SK-N-SH (cell line): Measurements from ENCODE around the gene LGI4.

Source experiments
- EP300 ChIP-seq, 2 experiments: IDR thresholded peaks; 2 replicates each; pipeline versions ENCODE4 v1.4.0 to v1.6.1; 2012; ENCODE audit warnings: borderline replicate concordance in 1 of 2, low read depth in 1 of 2, low read length in 1 of 2
- MXI1 ChIP-seq: IDR thresholded peaks from 2 replicates; pipeline ENCODE4 v1.6.1; 2012; ENCODE audit warnings: mild to moderate bottlenecking, low read depth, low read length, improper control_type of control experiment
- POLR2AphosphoS5 ChIP-seq: IDR thresholded peaks from 2 replicates; pipeline ENCODE4 v1.6.1; 2012; ENCODE audit warnings: low read depth, low read length
- RCOR1 ChIP-seq: fragments of 150-350 bp; IDR thresholded peaks from 2 replicates; pipeline ENCODE4 v1.6.1; 2017; ENCODE audit warnings: antibody characterized with exemption, low read length
- SIN3A ChIP-seq: IDR thresholded peaks from 2 replicates; pipeline ENCODE4 v1.6.1; 2012; ENCODE audit warnings: low read depth, mild to moderate bottlenecking, low read length, moderate library complexity, borderline replicate concordance
- TCF12 ChIP-seq: IDR thresholded peaks from 2 replicates; pipeline ENCODE4 v1.4.0; 2012
- TF ChIP-seq, protein P1 (sequence below): fragments of 200-600 bp; sonication (generic); IDR thresholded peaks from 2 replicates; pipeline ENCODE4 v1.6.1; 2017; ENCODE audit warnings: antibody characterized with exemption, mild to moderate bottlenecking, moderate library complexity
- TF ChIP-seq, protein P2 (sequence below): IDR thresholded peaks from 2 replicates; pipeline ENCODE4 v1.4.0; 2012; ENCODE audit warnings: low read depth, borderline replicate concordance

DNA sequence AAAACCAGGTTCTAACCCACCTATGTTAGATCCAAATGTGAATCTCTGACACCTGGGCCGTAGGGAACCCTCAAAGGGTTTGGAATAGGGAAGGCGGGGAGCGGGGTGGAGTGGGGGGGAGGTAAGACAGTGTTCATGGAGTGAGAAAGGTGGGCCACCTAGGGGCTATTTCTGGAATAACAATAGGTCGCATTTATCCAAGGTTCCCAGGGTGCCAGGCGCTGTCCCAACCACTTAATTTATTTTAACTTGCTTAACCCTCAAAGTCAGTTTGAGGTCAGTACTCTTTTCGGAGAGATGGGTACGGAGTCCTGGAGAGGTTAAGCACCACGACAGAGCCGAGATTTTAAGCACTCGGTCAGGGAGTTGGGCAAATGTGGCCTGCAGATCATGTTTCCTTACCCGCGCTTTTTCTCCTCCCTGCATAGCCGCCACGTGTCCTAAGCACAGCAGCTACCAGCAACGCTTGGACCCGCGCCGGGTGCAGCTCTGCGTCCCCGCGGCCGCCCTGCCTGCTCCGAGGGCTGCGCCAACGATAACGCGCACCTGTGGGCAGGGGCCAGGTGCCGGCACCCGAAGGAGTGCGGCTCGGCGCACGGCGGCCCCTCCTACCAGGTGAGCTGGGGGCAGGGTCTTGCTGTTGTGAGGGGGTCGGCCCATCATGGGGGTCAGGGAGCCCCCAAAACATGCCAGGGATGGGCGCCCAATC, 44.2 kb downstream of the LGI4 start:
- TF ChIP-seq, protein P1, sequence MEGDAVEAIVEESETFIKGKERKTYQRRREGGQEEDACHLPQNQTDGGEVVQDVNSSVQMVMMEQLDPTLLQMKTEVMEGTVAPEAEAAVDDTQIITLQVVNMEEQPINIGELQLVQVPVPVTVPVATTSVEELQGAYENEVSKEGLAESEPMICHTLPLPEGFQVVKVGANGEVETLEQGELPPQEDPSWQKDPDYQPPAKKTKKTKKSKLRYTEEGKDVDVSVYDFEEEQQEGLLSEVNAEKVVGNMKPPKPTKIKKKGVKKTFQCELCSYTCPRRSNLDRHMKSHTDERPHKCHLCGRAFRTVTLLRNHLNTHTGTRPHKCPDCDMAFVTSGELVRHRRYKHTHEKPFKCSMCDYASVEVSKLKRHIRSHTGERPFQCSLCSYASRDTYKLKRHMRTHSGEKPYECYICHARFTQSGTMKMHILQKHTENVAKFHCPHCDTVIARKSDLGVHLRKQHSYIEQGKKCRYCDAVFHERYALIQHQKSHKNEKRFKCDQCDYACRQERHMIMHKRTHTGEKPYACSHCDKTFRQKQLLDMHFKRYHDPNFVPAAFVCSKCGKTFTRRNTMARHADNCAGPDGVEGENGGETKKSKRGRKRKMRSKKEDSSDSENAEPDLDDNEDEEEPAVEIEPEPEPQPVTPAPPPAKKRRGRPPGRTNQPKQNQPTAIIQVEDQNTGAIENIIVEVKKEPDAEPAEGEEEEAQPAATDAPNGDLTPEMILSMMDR = peak; percentile 68
- TF ChIP-seq TCF12 (no peak), POLR2AphosphoS5 (no peak), EP300 (IDR thresholded peaks at IDR 0.05; ENCODE audit: borderline replicate concordance in 1 of 2, low read depth in 1 of 2, low read length in 1 of 2) (no peak), SIN3A (no peak), MXI1 (no peak), RCOR1 (no peak)
- TF ChIP-seq, protein P2, sequence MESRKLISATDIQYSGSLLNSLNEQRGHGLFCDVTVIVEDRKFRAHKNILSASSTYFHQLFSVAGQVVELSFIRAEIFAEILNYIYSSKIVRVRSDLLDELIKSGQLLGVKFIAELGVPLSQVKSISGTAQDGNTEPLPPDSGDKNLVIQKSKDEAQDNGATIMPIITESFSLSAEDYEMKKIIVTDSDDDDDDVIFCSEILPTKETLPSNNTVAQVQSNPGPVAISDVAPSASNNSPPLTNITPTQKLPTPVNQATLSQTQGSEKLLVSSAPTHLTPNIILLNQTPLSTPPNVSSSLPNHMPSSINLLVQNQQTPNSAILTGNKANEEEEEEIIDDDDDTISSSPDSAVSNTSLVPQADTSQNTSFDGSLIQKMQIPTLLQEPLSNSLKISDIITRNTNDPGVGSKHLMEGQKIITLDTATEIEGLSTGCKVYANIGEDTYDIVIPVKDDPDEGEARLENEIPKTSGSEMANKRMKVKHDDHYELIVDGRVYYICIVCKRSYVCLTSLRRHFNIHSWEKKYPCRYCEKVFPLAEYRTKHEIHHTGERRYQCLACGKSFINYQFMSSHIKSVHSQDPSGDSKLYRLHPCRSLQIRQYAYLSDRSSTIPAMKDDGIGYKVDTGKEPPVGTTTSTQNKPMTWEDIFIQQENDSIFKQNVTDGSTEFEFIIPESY = no peak
